ENCODE data around the gene PEX10.
A peak's percentile ranks its signal among the peaks of the same experiment; 100 is the strongest.

Gene PEX10

GRCh38 chr1:2388004-2388913, 24.1 kb downstream of the PEX10 start:
- no peak for DNase-seq (ENCODE audit: low read depth)

- no peak for DNase-seq (ENCODE audit: low read depth)
Observed at GRCh38 chr1:2386636-2387611, 25.4 kb downstream of the PEX10 start.

DNA sequence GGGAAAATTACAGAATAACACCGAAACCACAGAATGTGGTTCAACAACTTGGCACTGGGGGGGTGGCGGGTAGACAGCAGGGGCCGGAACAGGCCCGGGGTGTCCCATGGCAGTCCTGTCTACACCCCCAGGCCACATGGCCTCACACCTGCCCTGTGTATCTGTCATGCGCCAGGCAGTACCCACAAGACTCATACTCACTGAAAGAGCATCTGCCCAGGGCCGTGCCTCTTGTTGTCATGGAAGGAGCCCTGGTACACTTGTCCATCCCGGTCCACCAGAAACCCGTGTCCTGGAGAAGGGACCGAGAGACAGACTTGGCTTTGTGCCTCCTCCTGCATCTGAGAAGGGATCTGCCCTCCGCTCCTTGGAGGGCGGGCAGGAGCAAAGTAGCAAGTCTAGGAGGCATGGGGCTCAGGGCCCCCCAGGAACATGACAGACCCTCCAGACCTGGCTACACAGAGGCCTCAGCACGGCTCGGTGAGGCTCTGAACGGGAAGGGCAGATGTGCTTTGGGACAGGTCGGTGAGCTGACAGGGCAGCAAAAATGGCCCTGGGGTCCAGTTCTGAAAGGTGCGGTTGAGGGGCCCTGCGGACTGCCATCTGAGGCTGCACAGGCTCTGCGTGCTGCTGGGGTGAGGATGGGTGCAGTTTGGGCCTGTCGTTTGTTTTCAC, 26.6 kb downstream of the PEX10 start:
- DNase-seq (ENCODE audit: low read depth) = no peak

- DNase-seq (ENCODE audit: low read depth) = no peak
Observed at GRCh38 chr1:2384941-2385481, 27.4 kb downstream of the PEX10 start.

- no peak for DNase-seq (ENCODE audit: low read depth)
Observed at GRCh38 chr1:2384130-2384860, 28.1 kb downstream of the PEX10 start.

DNA sequence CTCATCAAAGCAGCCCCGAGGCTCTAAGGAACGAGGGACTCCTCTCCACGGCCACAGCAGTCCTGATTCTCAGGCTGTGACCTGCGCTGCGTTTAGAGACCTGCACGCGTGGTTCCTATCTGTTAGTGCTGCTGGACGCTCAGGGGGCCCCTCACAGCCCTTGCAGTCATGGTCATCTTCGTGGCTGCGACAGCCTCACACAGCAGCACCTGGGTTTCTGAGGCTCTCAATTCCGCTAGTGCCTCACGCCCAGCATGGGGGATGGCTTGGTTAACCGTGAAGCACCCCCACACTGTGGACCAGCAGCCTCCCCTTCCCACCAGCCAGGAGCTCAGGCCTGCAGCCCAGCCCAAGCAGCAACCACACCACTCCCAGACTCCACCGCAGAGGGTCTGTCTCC, 28.8 kb downstream of the PEX10 start:
- no peak for DNase-seq (ENCODE audit: low read depth)

GRCh38 chr1:2382621-2383361, 29.6 kb downstream of the PEX10 start:
- DNase-seq (ENCODE audit: low read depth) = no peak

DNA sequence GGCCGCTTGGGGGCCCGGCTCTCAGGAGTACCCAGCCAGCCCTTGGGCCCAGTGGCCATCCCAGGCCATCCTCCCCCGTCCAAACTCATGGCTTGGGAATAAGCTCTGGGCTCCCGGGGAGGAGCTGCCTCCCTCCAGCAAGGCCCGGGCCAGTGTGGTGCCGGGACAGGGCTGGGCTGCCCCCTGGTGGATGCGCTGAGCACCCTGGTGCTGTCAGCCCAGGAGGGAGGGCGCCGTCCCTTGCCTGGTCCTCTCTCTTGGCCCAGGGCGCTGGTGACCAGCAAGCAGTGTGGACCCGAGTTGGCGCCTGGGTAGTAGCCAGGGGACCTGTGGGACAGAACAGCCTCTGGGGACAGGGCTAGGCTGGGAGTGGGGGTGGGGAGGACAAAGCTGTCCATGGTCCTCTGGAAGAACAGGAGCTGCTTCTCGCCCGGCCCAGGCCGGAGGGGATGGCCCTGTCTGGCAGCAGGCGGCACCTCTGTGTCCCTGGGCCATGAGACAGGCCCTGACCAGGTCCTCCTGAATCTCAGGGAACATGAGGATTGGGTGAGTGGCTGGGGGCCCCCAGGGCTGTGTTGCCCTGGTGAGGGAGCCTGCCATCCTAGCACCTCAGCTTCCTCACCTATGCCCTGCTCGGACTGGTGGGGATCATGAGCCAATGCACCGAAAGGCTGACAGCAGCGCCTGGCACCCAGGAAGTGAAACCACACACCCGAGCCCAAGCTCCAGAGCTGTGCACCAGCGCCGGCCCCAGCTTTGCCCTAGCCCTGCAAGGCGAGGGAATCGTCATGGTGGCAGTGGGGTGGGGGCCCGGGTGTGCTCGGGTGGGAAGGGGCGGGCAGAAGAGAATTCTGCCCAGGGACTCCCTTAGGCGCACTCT, 30.4 kb downstream of the PEX10 start:
- peak; percentile 46 for DNase-seq (ENCODE audit: low read depth)

DNA sequence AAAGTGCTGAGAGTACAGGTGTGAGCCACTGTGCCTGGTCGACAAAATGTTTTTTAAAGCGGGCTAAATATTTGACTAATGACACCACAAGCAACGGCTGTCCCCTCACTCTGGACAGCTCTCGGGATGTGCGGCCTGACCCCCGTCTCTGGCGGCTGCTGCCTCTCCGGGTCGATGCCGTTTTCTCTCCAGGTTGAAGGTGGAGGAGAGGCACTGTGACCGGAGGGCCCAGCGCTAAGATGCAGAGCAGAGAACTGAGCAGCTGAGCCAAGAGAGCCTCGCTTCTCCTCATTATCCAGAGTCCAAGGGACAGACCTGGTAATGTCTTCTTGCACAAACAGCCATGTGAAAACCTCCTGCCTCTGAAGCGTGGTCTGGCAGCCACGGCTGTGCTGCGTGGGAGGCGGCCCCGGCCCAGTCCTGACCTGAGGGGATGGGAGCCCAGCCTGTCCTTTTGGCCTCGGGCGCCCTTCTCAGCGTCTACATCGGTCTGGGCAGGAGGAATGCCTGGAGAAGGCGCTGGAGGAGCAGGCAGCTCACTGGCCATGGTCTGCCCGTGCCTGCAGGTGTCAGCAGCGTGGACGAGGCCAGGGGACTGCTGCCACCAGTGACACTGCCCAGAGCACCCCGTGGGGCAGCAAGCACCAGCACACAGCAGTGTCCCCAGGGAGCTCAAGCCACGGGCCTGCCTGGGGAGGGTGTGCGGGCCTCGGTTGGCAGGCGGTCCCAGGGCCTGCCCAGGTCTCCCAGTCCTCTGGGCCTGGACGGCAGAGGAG, 31.4 kb downstream of the PEX10 start:
- DNase-seq (ENCODE audit: low read depth) = no peak

GRCh38 chr1:2379733-2380404, 32.5 kb downstream of the PEX10 start:
- no peak for DNase-seq (ENCODE audit: low read depth)

- DNase-seq (ENCODE audit: low read depth) = no peak
Observed at GRCh38 chr1:2378956-2379732, 33.2 kb downstream of the PEX10 start.

DNA sequence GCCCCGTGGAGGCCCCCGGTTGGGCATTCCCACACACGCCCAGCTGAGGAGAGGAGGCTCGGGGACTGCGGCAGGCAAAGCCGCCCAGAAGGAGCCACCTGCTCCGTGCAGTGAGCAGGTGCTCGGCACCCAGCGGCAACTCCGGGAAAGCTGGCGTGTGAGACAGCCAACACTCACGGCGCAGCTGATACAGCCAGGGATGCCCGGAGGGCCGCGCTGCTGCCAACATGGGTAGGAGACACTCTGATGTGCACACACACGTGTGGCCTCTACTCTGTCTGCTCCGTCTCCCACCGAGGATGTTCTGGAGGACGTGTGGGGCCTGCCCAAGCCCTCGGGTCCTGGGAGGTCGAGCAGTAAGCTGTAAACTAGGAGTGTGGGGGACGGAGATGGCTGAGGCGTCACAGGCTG, 33.9 kb downstream of the PEX10 start:
- DNase-seq (ENCODE audit: low read depth) = no peak

DNA sequence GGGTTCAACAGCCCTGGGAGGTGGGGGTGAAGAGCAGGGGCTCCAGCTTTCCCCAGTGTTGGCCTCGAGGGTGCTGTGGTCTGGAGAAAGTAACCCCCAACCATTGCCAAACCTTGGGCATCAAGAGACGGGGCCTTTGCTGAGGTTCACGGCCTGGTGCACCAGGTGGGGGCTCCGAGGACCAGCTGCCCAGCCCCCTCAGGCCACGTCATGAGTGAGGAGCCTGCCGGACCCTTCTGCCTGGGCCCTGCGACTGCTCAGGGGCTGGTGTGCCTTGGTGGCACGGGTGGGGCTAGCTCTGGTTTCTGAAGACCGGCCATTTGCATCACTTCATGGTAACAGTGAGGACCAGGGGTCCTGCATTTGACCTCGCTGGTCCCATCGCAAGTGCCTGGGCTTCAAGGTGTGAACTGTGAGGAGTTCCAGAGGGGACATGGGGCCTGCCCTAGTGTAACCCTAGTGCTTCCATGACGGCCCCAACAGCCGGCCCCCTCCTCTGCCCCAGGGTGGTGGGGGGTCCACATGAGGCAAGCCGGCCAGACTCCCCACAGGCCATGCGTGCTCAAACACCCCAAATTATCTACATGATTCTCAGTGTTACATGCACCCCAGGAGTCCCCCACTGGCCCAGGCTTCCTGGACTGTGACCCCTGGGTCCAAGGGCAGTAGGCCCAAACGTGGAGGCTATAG, 34.5 kb downstream of the PEX10 start:
- DNase-seq (ENCODE audit: low read depth) = no peak

DNA sequence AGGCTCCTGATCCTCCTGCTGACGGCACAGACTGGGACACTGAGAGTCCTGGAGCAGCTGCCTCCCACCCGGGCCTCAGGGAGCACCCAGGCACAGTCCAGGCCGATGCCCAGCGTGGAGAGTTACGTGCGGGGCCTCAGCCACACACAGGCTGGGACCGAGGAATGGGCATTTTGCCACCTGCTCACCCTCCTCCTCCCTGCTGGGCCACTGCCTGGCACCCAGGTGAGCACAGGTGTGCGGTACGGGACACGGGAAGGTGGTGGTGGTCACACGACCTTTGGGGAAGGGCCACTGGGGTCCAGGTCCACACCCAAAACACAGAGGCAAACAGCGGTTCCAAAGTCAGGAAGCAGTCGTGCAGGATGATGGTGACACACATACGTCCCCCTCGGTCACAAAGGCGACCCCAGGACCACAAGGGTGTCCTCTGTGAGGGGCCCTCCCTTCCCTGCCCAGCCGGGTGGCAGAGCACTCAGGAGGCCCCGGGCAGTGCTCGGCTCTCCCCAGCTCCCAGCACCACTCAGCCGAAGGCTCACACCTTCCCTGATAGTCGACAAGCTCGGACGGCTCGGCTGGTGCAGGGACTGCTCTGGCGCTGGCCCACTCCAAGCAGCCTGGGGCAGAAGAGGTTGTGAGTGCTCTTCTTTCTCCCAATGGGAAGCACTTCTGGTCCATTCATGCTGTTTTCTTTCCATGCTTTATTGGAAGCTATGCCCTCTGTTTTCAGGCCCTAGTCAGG, 35.3 kb downstream of the PEX10 start:
- DNase-seq (ENCODE audit: low read depth) = no peak

- no peak for DNase-seq (ENCODE audit: low read depth)
Observed at GRCh38 chr1:2376261-2376741, 36.1 kb downstream of the PEX10 start.

DNA sequence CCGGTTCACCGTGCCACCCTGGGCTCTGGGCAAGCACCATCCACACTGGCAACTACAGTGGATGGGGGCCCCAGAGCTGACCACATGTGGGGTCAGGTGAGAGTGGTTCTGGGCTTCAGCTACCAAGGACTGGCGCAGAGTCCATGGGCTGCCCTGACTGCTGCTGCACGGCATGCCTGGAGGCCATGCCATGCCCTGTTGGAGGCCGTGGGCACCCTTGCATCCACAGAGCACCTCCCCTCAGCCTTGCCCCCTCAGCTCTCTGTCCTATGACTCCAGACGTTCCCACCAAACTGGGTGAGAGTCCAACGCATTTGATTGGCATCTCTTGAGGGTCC, 36.5 kb downstream of the PEX10 start:
- no peak for DNase-seq (ENCODE audit: low read depth)
